GM21576 (cell line): ENCODE measurements around the gene SNX17.

Source experiments
- ATAC-seq: cut with Tn5 transposase; IDR thresholded peaks from one replicate; pipeline ENCODE4 v1.9.1; 2021; ENCODE audit warnings: mild to moderate bottlenecking, moderate library complexity; ENCODE audit not compliant: unreplicated experiment

SNX17 gene

DNA sequence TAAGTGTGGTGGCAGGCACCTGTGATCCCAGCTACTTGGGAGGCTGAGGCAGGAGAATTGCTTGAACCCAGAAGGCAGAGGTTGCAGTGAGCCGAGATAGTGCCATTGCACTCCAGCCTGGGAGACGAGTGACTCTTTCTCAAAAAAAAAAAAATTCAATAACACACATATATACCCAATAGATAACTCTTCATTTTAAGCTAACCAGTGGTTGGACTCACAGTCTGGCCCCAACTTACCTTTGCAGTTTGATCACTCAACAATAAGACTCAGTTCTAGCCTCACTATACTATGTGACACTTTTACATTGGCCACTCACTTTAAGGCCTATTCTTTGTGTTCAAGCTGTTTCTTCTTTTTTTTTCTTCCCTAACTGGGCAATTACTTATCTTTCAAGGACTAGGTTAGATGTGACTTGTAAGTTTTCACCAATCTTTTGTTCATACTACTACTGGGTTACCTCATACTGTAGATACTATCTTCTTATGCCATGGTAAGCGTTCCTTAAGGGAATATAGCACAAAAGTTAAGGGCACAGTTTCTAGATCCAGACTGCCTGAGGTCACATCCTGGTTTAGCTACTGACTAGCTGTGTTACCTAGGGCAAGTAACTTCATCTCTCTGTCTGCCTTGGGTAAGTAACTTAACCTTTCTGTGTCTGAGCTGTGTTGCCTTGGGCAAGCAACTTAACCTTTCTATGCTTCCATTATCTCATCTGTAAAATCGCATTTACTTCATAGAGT lies 7.6 kb upstream of the SNX17 start:
- no peak for ATAC-seq

DNA sequence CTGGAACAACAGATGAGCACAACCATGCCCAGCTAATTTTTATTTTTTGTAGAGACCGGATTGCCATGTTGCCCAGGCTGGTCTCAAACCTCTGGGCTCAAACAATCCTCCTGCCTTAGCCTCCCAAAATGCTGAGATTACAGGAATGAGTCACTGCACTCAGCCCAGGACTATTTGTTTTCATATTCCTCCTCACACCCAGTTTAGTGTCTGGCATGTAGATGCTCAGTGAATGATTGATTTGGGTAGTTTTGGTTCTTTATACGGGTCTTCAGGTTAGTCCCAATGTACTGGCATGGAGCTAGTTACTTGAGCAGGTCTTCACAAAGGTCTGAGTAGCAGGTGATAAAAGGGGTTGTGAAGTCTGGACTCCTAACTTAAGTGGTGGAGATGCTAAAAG lies 6.5 kb upstream of the SNX17 start:
- ATAC-seq = no peak

DNA sequence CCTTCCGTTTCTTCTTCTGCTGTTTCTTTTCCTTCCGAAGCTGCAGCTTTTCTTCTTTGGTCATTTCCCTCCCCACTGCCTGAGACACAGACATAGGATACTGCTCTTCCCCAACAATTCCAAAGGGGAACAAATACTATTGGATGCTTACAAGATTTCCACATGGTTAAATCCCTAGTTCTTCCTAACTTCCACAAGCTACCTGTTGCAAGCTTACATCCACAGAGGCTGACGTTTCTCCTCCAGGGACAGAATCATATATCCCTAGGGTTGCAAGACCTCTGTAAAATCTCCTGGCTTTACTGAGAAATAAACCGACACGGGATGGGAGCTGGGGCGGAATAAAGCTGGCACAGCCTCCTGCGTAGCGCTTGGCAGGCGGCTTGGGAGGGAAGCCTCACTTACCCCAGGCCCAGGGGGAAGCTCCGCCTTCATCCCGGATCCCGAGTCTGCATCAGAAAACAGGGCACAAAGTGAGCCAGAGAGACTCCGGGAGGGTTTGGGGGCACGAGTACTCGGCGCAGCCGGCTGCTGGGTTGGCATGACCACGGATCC lies 868 bp upstream of the SNX17 start:
- ATAC-seq = no peak

DNA sequence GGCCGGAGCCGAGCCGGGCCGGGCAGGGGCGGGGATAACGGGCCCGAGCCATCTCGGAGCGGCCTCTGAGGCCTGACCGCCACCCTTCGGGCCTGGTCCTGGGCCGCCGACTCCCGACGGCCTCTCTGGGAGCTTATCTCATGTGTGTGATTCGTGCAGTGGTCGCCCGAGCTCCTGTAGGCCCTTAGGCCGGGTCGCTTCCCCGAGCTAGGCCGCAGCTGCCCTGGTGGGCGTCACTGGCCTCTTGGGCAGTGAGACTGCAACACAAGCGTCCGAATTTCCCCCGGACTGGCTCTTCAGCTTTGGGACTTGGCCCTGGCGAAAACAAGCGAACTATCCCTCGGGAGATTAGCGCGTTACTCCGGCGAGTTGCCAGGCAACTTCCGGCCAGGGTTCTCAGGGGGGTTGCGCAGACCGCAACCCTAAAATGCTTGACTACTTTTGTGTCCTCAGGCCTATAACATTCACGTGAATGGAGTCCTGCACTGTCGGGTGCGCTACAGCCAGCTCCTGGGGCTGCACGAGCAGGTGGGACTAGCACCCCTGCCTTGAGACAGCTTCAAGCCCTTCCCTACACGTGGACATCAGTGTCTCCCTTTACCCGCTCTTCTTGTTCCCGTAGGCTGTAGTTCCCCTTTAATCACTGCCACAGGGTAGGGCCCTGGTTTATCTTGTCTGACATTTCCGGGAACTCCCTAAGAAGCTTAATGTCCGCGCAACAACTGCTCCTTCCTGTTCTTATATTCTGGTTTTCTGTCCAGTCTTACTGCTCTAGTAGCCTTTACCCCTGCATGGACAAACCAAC lies 602 bp downstream of the SNX17 start:
- ATAC-seq = peak; percentile 14

DNA sequence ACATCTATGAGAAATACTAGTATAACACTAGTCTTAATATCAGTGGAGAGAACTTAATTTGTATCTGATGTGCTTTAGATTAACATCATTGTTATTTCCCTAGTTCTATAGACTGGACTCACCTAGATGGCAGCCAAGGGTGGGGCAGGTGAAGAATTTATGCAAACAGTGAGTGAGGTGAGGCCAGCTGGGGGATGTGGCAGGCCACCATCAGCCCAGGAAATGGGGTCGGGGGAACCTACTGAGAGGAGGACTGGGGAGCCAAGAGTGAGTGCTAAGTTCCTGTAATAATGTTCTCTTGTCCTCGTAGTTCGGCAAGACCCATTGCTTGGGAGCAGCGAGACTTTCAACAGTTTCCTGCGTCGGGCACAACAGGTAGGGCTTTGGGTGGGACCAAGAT lies 2.5 kb downstream of the SNX17 start:
- ATAC-seq = no peak

DNA sequence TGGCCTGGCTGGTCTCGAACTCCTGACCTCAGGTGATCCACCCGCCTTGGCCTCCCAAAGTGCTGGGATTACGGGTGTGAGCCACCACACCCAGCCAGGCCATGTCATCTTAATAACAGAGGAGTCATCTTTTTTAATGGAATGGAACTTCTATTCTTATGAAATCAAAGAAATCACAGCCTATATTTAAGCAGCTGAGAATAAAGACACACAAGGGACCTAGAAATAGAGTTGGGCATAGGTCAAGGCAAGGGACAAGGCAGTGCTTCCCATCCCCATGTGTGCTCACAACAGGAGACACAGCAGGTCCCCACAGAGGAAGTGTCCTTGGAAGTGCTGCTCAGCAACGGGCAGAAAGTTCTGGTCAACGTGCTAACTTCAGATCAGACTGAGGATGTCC lies 3.2 kb downstream of the SNX17 start:
- ATAC-seq = no peak

DNA sequence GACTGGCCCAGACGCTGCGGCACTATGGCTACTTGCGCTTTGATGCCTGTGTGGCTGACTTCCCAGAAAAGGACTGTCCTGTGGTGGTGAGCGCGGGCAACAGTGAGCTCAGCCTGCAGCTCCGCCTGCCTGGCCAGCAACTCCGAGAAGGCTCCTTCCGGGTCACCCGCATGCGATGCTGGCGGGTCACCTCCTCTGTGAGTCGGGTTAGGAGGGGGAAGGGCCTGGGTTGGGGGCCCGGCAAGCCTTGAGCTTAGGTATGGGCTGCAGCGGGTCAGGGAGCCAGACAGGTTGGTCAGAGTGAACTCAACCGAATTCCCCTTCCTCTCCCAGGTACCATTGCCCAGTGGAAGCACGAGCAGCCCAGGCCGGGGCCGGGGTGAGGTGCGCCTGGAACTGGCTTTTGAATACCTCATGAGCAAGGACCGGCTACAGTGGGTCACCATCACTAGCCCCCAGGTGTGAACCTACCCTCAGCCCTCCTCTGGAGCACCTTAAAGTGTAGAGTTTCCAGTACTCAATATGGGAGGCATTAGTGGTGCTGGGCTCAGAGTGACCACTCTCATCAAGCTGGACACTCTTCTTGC lies 5.2 kb downstream of the SNX17 start:
- ATAC-seq = no peak

DNA sequence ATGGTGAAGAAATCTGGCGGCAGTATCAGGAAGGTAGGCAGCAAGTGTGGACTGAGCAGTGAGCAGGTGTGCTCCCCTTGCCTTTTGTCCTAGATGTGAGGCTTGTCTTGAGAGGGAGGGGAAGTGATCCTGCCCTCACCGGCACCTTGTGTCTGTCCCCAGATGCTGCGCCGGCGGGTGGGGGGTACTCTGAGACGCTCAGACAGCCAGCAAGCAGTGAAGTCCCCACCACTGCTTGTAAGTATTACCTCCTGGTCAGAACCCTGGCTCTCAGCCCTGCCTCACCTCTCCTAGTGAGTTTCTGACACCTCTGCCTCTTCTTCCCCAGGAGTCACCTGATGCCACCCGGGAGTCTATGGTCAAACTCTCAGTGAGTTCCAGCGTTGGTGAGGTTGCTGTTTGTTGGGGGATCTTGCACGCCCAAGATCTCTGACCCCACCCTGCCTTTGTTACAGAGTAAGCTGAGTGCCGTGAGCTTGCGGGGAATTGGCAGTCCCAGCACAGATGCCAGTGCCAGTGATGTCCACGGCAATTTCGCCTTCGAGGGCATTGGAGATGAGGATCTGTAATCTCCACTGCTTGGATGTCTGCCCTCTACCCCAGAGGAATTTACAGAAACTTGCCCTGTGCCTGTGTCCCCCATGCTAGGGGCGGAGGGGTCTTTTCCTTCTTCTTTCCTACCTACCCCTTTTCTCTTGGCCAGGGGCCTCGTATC lies 5.9 kb downstream of the SNX17 start:
- no peak for ATAC-seq

DNA sequence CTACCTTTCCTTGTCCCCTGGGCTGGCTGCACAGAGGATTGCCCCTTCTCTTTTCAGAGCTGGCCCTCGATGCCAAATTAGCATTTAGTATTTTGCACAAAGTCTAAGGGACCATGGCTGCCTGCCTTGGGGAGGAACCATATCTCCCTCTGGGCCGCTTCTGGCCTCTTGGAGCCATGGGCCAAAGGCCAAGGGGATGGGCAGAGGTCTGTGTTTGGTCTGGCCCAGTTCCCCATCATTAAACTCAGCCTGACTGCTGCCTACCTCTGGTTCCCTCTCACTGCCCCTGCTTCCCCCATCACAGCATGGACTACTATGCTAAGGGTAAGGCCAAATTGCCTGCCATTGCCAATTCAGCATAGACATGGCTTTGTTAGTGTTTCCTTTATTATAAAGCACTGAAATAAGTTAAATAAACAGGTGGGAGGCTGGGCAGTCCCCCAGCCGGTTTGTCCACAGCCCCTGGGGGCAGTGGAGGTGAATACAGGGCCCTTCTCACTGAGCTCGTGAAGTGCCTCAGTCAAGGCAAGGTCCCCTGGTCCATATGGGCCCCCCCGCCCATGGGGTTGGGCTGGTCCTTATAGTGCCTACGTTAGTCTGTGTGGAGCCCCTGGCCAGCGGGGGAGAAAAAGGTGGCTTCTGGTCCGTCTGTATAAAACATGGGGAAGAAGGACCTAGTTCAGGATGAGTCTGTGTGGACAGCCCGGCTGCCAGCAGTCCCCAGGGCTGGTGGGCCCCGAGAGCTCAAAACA lies 6.6 kb downstream of the SNX17 start:
- ATAC-seq = no peak

DNA sequence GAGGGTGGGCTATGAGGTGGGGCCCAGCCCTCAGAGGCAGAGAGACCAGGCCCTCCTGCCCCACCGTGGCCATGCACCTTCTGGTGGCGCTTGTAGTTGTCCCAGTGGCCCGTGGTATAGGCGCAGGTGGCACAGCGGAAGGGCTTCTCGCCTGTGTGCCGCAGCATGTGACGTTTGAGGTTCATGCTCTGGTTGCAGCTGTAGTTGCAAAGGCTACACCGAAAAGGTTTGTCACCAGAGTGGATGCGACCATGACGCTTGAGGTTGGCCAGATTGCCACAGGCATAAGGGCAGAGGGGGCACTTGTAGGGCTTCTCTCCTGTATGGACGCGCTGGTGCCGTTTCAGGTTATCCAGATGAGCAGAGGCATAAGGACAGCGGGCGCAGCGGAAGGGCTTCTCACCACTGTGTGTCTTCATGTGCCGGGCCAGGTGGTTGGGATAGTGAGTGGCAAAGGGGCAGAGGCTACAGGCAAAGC lies 7.2 kb downstream of the SNX17 start:
- no peak for ATAC-seq

DNA sequence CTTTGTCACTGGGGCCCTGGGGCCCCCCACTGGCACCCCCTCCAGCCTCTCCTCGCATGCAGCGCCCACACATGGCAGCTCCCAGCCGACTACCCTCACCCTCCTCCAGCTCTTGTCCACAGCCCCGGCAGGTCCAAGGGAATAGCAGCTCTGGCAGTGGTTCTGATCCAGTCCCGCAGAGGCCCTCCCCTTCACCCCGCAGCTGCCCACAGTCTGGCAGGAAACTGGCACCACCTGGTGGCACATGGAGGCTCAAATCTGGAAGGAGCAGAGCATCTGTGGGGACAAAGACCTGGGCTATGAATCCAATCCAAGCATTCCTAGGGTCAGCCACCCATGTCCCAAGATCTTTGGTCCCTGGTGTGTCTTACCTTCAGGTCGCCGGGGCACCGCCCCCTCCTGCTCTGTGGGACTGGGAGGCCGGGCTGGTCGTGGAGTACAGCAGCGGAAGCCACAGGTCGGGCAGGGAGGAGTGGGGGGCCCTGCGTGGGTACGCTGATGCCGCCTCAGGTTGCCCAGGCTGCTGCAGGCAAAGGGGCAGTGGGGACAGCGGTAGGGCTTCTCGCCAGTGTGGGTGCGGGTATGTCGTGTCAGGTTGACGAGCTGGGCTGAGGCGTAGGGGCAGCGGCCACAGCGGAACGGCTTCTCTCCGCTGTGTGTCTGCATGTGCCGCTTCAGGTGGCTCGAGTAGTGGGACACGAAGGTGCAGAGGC lies 7.8 kb downstream of the SNX17 start:
- no peak for ATAC-seq

DNA sequence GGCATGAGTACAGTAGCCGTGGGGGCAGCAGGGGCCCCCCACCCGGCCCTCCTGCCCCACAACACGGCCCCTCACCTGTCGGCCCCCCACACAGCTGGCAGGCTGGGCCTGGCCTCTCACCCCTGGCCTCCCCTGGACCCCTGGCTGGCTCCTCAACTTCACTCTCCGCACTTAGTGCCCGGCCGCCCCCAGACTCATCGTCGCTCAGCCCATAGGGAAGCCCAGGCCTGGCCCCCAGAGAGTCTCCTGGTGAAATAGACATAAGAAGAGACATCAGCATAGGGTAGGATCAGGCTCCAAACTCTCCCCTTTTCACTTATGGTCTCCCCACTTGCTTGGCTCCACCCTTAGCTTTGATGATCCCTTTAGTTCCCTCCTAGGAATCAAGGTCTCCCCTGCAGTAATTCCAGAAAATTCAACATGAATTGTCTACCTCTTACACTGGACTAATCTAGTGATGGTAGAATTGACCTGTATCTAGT lies 8.4 kb downstream of the SNX17 start:
- ATAC-seq = no peak

DNA sequence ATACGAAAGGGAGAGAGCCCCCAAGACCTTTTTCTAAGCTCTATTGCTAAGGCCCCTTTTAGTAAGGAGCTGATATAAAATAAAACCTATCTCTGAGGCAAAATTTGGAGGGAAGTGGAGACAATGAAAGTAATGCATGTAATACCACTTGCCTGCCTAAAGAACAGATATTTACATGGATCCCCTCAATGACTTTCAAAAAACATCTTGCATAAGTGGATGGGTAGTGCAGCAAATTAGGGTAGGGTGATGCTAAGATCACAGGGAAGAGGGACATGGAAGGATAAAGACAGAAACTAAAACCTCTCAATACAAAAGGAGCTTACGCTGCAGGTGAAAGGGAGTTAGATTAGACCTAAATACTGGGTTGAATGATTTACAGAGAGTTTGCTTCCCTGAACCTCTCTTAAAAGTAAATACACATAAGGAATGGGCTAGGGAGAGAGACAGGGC lies 9.0 kb downstream of the SNX17 start:
- no peak for ATAC-seq

DNA sequence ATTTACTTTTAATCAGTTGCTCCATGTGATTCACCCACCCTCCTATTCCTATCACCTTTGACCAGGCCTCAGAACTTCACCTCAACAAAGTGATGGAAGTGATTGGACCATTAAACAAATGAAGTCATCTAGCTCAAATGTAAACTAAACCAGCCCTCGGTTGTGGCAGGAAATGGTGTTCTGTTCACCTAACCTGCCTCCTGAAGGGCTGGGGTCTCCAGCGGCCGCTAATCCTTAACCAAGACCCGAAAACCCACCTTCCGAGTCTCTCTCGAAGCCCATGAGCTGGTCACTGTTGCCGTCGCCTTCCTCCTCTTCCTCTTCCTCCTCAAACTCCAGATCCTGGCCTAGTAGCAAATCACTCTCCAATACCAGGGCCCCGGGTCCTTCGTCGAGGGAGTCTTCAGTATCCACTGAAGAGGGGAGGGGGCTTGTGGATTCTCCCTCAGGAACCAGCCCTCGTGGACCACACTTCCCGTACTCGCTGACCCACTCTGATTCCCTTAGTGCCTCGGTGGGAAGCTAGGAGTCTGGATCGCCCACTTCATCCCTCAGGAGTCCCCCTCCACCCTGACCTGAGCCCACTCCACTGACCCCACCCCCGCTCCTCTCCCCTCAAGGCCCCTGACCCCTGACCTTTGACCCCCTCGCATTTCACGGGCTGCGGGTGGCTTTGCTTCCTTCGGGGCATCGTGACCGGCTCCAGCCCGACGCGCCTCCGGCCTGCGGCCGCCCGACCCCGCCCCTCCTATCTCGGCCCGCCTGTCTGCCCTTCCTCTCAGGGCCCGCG lies 9.6 kb downstream of the SNX17 start:
- ATAC-seq = peak; percentile 28

DNA sequence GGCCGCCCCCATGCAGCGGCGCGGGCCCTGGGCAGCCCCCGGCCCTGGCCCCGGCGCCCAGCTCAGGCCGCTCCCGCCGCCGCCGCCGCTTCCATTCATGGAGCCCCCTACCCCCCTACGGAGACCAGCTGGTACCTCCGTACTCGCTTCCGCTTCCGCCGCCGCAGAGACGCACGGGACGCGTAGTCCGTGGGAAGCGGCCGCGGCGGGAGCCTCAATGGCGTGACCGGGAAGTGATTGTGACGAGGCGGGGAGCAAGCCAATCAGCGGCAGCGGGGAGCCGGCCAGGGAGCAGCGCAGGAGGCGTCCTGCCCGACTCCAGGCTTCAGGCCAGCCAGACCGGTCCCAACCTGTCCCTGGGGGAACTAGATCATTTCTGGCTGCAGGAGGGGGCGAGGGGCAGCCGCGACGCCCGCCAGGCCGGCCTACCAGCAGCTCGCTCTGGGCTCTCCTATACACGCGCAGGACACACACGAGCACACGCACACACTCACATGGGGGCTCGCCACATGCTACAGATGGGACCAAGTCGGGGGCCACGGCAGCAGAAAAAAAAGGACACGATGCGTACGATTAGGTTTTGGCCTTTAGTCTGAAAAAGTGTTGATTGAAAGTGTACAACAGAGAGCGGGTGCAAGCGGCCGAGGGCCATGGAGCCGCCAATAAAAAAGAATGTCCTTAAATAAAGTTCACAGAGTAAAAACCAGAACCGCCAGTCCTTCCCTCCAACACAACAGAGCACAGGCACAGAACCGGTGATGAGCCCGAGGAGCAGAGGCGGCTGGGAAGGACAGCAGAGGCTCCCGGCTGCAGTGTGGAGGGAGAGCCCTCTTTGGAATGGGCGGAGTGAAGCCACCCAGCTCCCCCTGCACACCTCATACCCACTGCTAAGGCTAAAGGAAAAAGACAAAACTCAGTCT lies 10.5 kb downstream of the SNX17 start, which contains the start of gene ZNF513:
Gene ZNF513, minus strand, starts transcription at position 109 of the 920 bp plus-strand sequence. CDS start 208 bp downstream, outside the sequence.
- peak; percentile 88 for ATAC-seq

DNA sequence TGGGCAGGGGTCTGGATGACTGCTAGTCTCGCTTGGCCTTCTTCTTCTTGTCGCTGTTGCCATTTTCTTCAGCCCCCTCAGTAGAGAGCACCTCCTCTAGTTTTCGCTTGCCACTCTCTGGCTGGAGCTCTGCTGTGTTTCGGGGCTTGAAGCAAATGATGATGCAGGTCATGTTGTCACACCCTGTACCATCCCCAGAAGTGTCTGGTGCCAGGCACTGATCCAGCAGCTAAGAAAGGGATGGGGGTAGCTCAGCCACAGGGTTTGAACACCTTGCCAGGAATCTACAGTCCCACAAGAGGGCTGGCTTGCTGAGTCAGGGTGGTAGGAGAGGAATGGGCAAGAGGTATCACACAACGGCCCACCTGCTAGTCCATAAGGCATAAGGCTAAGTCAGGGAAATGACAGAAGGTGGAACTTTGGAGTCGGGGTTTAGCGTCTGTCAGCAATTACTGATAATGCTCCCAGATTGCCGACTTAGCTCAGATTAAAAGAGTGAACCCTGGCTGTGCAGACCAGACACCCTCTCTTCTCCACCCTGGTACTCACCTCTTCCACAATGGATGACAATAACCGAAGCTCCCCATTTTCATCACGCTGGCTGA lies 11.3 kb downstream of the SNX17 start:
- ATAC-seq = no peak
